IMR-90 (cell line): ENCODE measurements around the gene NELL1. TPM values are rescaled to one million over a fixed set of nuclear protein-coding genes. Genes with fewer than 3 reads are reported as not detected.

Experiments
- ATAC-seq: fragments of 200-7000 bp; cut with Tn5 transposase; 2 replicates; pipeline ENCODE4 v1.9.1; 2020; ENCODE audit warnings: low read depth, mild to moderate bottlenecking, moderate library complexity
- BruUV-seq: library from RNA; stranded (reverse); fragments of 400-500 nt; replicated peaks from 2 replicates; lab custom pipeline; 2021; lab: Mats Ljungman, UMichigan
- CTCF ChIA-PET: fragments of 300-600 bp; formaldehyde crosslinking; extraction: SDS; loops from one replicate; lab custom pipeline; 2021; ENCODE audit warnings: antibody characterized with exemption; lab: Yijun Ruan, JAX
- POLR2A ChIA-PET: fragments of 300-600 bp; sonication (Branson Sonifier 250); formaldehyde crosslinking; loops from one replicate; lab custom pipeline; 2022; ENCODE audit warnings: antibody characterized with exemption; ENCODE audit not compliant: unreplicated experiment; lab: Charles Lee
- DNase-seq: peaks from one replicate; pipeline ENCODE4 v3.0.0; 2013
- H2AFZ ChIP-seq: replicated peaks from 2 replicates; pipeline ENCODE3; 2013; ENCODE audit warnings: low read length, mild to moderate bottlenecking; ENCODE audit not compliant: poor library complexity
- H2AK5ac ChIP-seq: 2 replicates; pipeline ENCODE4 v1.6.1; 2013; ENCODE audit warnings: low read depth, low read length, inconsistent platforms
- H2AK9ac ChIP-seq: replicated peaks from 2 replicates; pipeline ENCODE3; 2013; ENCODE audit warnings: mild to moderate bottlenecking, low read depth, low read length, moderate library complexity; ENCODE audit not compliant: poor library complexity
- H2BK120ac ChIP-seq: 2 replicates; pipeline ENCODE4 v1.6.1; 2013; ENCODE audit warnings: low read depth, low read length, inconsistent platforms
- H2BK15ac ChIP-seq: 3 replicates; pipeline ENCODE4 v1.6.1; 2013; ENCODE audit warnings: low read depth, low read length, inconsistent platforms
- H2BK20ac ChIP-seq: 2 replicates; pipeline ENCODE4 v1.6.1; 2013; ENCODE audit warnings: low read depth, mild to moderate bottlenecking, inconsistent platforms, low read length, moderate library complexity
- H2BK5ac ChIP-seq: 2 replicates; pipeline ENCODE4 v1.6.1; 2013; ENCODE audit warnings: mild to moderate bottlenecking, low read depth, low read length, inconsistent platforms; ENCODE audit not compliant: poor library complexity, severe bottlenecking
- H3K14ac ChIP-seq: replicated peaks from 2 replicates; pipeline ENCODE4 v1.6.1; 2013; ENCODE audit warnings: low read depth, low read length, inconsistent platforms
- H3K18ac ChIP-seq: 2 replicates; pipeline ENCODE4 v1.6.1; 2013; ENCODE audit warnings: low read depth, low read length, control low read depth
- H3K23ac ChIP-seq: 2 replicates; pipeline ENCODE4 v1.6.1; 2013; ENCODE audit warnings: low read depth, low read length, inconsistent platforms
- H3K27ac ChIP-seq: 2 replicates; pipeline ENCODE4 v1.5.1; 2013; ENCODE audit warnings: mild to moderate bottlenecking, control low read depth, low read length; ENCODE audit not compliant: insufficient read depth
- H3K27me3 ChIP-seq: 2 replicates; pipeline ENCODE4 v1.6.1; 2013; ENCODE audit warnings: low read length; ENCODE audit not compliant: control insufficient read depth, insufficient read depth
- H3K36me3 ChIP-seq: 2 replicates; pipeline ENCODE4 v1.6.1; 2013; ENCODE audit warnings: low read length, mixed read lengths; ENCODE audit not compliant: control insufficient read depth, insufficient read depth
- H3K4ac ChIP-seq: 2 replicates; pipeline ENCODE4 v1.6.1; 2013; ENCODE audit warnings: low read depth, low read length, inconsistent platforms
- H3K4me1 ChIP-seq: 2 replicates; pipeline ENCODE4 v1.6.1; 2013; ENCODE audit warnings: low read length, mixed read lengths; ENCODE audit not compliant: control insufficient read depth, insufficient read depth
- H3K4me2 ChIP-seq: 2 replicates; pipeline ENCODE4 v1.6.1; 2013; ENCODE audit warnings: low read depth, mild to moderate bottlenecking, control low read depth, low read length, moderate library complexity
- H3K4me3 ChIP-seq: 2 replicates; pipeline ENCODE4 v1.5.1; 2013; ENCODE audit warnings: low read depth, mild to moderate bottlenecking, control low read depth, low read length, moderate library complexity; ENCODE audit not compliant: insufficient read depth
- H3K56ac ChIP-seq: 2 replicates; pipeline ENCODE4 v1.6.1; 2013; ENCODE audit warnings: low read length, inconsistent platforms; ENCODE audit not compliant: insufficient read depth; ENCODE audit errors: extremely low read depth
- H3K79me1 ChIP-seq, 2 experiments: 2 replicates each; pipeline ENCODE4 v1.6.1; 2013; ENCODE audit warnings: low read length in 2 of 2, inconsistent platforms in 1 of 2, low read depth in 1 of 2
- H3K9ac ChIP-seq: 2 replicates; pipeline ENCODE4 v1.6.1; 2013; ENCODE audit warnings: low read depth, low read length, control low read depth
- H3K9me1 ChIP-seq: 2 replicates; pipeline ENCODE4 v1.6.1; 2013; ENCODE audit warnings: low read length, inconsistent platforms; ENCODE audit not compliant: insufficient read depth
- H3K9me3 ChIP-seq: 2 replicates; pipeline ENCODE4 v1.6.1; 2013; ENCODE audit warnings: low read length; ENCODE audit not compliant: control insufficient read depth, insufficient read depth
- H4K20me1 ChIP-seq: 2 replicates; pipeline ENCODE4 v1.6.1; 2013; ENCODE audit warnings: low read length, inconsistent platforms; ENCODE audit not compliant: insufficient read depth
- H4K5ac ChIP-seq: 2 replicates; pipeline ENCODE4 v1.6.1; 2013; ENCODE audit warnings: mild to moderate bottlenecking, low read depth, low read length, control low read depth
- H4K8ac ChIP-seq, 2 experiments: 2 replicates each; pipeline ENCODE4 v1.6.1; 2013; ENCODE audit warnings: low read depth in 2 of 2, low read length in 2 of 2, control low read depth in 1 of 2, inconsistent platforms in 1 of 2
- H4K91ac ChIP-seq: 2 replicates; pipeline ENCODE4 v1.6.1; 2013; ENCODE audit warnings: low read depth, low read length, inconsistent platforms; ENCODE audit not compliant: insufficient read depth
- BHLHE40 ChIP-seq: fragments of 150-350 bp; IDR thresholded peaks from 2 replicates; pipeline ENCODE4 v1.6.1; 2016; ENCODE audit warnings: mild to moderate bottlenecking, low read depth, low read length
- MAFK ChIP-seq: IDR thresholded peaks from 2 replicates; pipeline ENCODE4 v1.6.1; 2012; ENCODE audit warnings: low read depth, low read length, improper control_type of control experiment
- MXI1 ChIP-seq: IDR thresholded peaks from 2 replicates; pipeline ENCODE4 v1.6.1; 2012; ENCODE audit warnings: low read depth, mild to moderate bottlenecking, low read length, moderate library complexity, borderline replicate concordance
- RCOR1 ChIP-seq: IDR thresholded peaks from 2 replicates; pipeline ENCODE4 v1.6.1; 2012; ENCODE audit warnings: mild to moderate bottlenecking, low read length, improper control_type of control experiment; ENCODE audit not compliant: insufficient replicate concordance
- WGBS, 2 experiments: methylation state at CpG; one replicate each; pipeline versions ENCODE4 v1.1.5 to v1.1.7; 2013; ENCODE audit warnings: missing lambda C conversion rate in 2 of 2; ENCODE audit not compliant: insufficient read length in 1 of 2; ENCODE audit errors: extremely low coverage in 2 of 2; 5-methylcytosine and 5-hydroxymethylcytosine counted together
- dilution Hi-C: fragments of 300-500 bp; cut with HindIII; formaldehyde crosslinking; loops from one replicate; pipeline ENCODE4 v1.14.3; 2018; ENCODE audit warnings: low sequenced_read_pairs; ENCODE audit not compliant: unreplicated experiment
- in situ Hi-C: fragments of 300-500 bp; cut with MboI; formaldehyde crosslinking; loops from 3 replicates; pipeline ENCODE4 v1.14.3; 2019; ENCODE audit warnings: low sequenced_read_pairs, inconsistent platforms, mixed read lengths
- intact Hi-C: fragments of 100-400 bp; cut with micrococcal nuclease; formaldehyde crosslinking; loops from 2 replicates; pipeline ENCODE4 v1.10.0; 2022
- polyA plus RNA-seq, 3 experiments: library from polyadenylated mRNA; depleted of rRNA; stranded (reverse); fragments of >200 nt; gene quantifications; 2 replicates each; pipeline ENCODE4 v1.2.3, GENCODE V29; 2012; ENCODE audit warnings: low replicate concordance in 1 of 3
- total RNA-seq: library from RNA; depleted of rRNA; stranded (reverse); fragments of >200 nt; gene quantifications from 2 replicates; pipeline ENCODE4 v1.2.3, GENCODE V29; 2012

The NELL1 gene
- total and polyA plus RNA-seq, 2 of the 4 experiments (the other 2 are of a cell fraction): not detected

- Histone ChIP-seq H2AFZ (no peak overlapping the region), H2AK9ac (no peak overlapping the region), H2BK5ac (no peak overlapping the region), H2BK120ac (no peak overlapping the region), H3K18ac (no peak overlapping the region), H4K20me1 (no peaks in the 10 kb centered on the region), H3K9me1 (no peaks in the 10 kb centered on the region), H2AK5ac (no peak overlapping the region), H3K9me3 (no peaks in the 10 kb centered on the region), H3K4ac (no peak overlapping the region), H2BK20ac (no peak overlapping the region), H2BK15ac (no peak overlapping the region), H3K4me3 (no peak overlapping the region), H3K14ac (no peak overlapping the region), H3K9ac (no peak overlapping the region), H3K27me3 (no peaks in the 10 kb centered on the region), H3K4me1 (no peaks in the 10 kb centered on the region), H3K4me2 (no peak overlapping the region), H4K5ac (no peak overlapping the region), H3K56ac (no peak overlapping the region), H3K27ac (no peak overlapping the region), H3K79me1 (no peaks in the 10 kb centered on the region), H3K36me3 (no peaks in the 10 kb centered on the region), H4K8ac (no peak overlapping the region), H4K91ac (no peak overlapping the region), H3K23ac (no peak overlapping the region)
- TF ChIP-seq RCOR1 (no peak), MAFK (peak; percentile 83), MXI1 (no peak), BHLHE40 (no peak)
- intact Hi-C loops: no loop called here
- CTCF ChIA-PET: no interaction called here
- DNase-seq (no peak), ATAC-seq (no peak)
- no CpG with 5 or more reads among the region's 7 CpGs for WGBS, 2 experiments
- POLR2A ChIA-PET: no interaction called here
- in situ Hi-C loops: no loop called here
- no TSS peak for BruUV-seq
- dilution Hi-C loops: no loop called here
Measured at GRCh38 chr11:20638074-20638473, 31.3 kb upstream of the NELL1 start.
